GM19328 (cell line): ENCODE data around the gene GLRA2.
A peak's percentile ranks its signal among the peaks of the same experiment; 100 is the strongest.

ENCODE experiments used
- ATAC-seq: cut with Tn5 transposase; IDR thresholded peaks from one replicate; pipeline ENCODE4 v1.9.1; 2021; ENCODE audit warnings: mild to moderate bottlenecking, moderate library complexity; ENCODE audit not compliant: unreplicated experiment

Gene GLRA2

GRCh38 chrX:14697451-14697850, 168.1 kb downstream of the GLRA2 start:
- peak; percentile 60 for ATAC-seq

- ATAC-seq = no peak
These were observed 169.5 kb downstream of the GLRA2 start for GRCh38 chrX:14698790-14699189.

GRCh38 chrX:14700982-14701381, 171.6 kb downstream of the GLRA2 start:
- ATAC-seq = no peak

- no peak for ATAC-seq
These were observed 172.8 kb downstream of the GLRA2 start for GRCh38 chrX:14702145-14702544.

- ATAC-seq = no peak
These were observed 182.8 kb downstream of the GLRA2 start for GRCh38 chrX:14712096-14712495.

GRCh38 chrX:14717949-14718348, 188.6 kb downstream of the GLRA2 start:
- ATAC-seq = no peak

GRCh38 chrX:14718403-14718802, 189.1 kb downstream of the GLRA2 start:
- ATAC-seq = no peak

- ATAC-seq = no peak
These were observed 199.7 kb downstream of the GLRA2 start for GRCh38 chrX:14729058-14729457.

- ATAC-seq = no peak
These were observed 209.3 kb downstream of the GLRA2 start for GRCh38 chrX:14738643-14739042.

- no peak for ATAC-seq
These were observed 224.1 kb downstream of the GLRA2 start for GRCh38 chrX:14753441-14753840.

GRCh38 chrX:14758029-14758491, 228.7 kb downstream of the GLRA2 start:
- ATAC-seq = no peak

GRCh38 chrX:14775416-14775815, 246.1 kb downstream of the GLRA2 start:
- ATAC-seq = no peak

GRCh38 chrX:14776901-14777300, 247.6 kb downstream of the GLRA2 start:
- ATAC-seq = no peak

GRCh38 chrX:14777525-14777924, 248.2 kb downstream of the GLRA2 start:
- no peak for ATAC-seq

- ATAC-seq = no peak
These were observed 250.2 kb downstream of the GLRA2 start for GRCh38 chrX:14779580-14779979.
